Measurements from ENCODE around the gene SELENBP1.
"Not testable (repeated sequence)": the region's sequence is repeated elsewhere in the genome, so short reads cannot be mapped to it uniquely, and the experiment has no call there.

Gene SELENBP1

GRCh38 chr1:151393583-151393982 lies 21.1 kb upstream of the SELENBP1 start:
- Histone ChIP-seq H3K9me3 (no peaks in the 10 kb centered on the region), H3K27ac (no peak overlapping the region), H3K4me3 (no peak overlapping the region), H3K4me1 (no peaks in the 10 kb centered on the region), H3K36me3 (no peaks in the 10 kb centered on the region), H3K27me3 (no peaks in the 10 kb centered on the region)
- DNase-seq: no peak
- no peak for TF ChIP-seq CTCF (IDR thresholded peaks at IDR 0.05)
- intact Hi-C loops (cut with DNase I; ENCODE audit: low total_unique reads): loop anchor here (10.0 kb wide), 2 partner anchors 49 to 89 kb away; partner anchors contain the start of gene RFX5

GRCh38 chr1:151391079-151391563 lies 18.6 kb upstream of the SELENBP1 start:
- no peak for DNase-seq
- H3K27me3 ChIP-seq: no peaks in the 10 kb centered on the region
- H3K9me3 ChIP-seq: no peaks in the 10 kb centered on the region
- intact Hi-C loops (cut with DNase I; ENCODE audit: low total_unique reads): loop anchor here (10.0 kb wide), 2 partner anchors 46 to 86 kb away; partner anchors contain the start of gene RFX5
- no peak overlapping the region for H3K4me3 ChIP-seq
- H3K27ac ChIP-seq: no peak overlapping the region
- H3K36me3 ChIP-seq: no peaks in the 10 kb centered on the region
- H3K4me1 ChIP-seq: no peaks in the 10 kb centered on the region
- TF ChIP-seq CTCF (IDR thresholded peaks at IDR 0.05): no peak

GRCh38 chr1:151390221-151391078 lies 17.9 kb upstream of the SELENBP1 start:
- not testable (repeated sequence) for H3K4me3 ChIP-seq, H3K36me3 ChIP-seq, H3K4me1 ChIP-seq, H3K27ac ChIP-seq, H3K9me3 ChIP-seq, H3K27me3 ChIP-seq, DNase-seq
- intact Hi-C loops (cut with DNase I; ENCODE audit: low total_unique reads): loop anchor here (10.0 kb wide), 2 partner anchors 46 to 86 kb away; partner anchors contain the start of gene RFX5

GRCh38 chr1:151386002-151386401 lies 13.5 kb upstream of the SELENBP1 start:
- no peaks in the 10 kb centered on the region for H3K9me3 ChIP-seq
- DNase-seq: no peak
- no peaks in the 10 kb centered on the region for H3K4me1 ChIP-seq
- no peaks in the 10 kb centered on the region for H3K36me3 ChIP-seq
- no peak for TF ChIP-seq CTCF (IDR thresholded peaks at IDR 0.05)
- no peaks in the 10 kb centered on the region for H3K27me3 ChIP-seq
- no peak overlapping the region for H3K4me3 ChIP-seq
- intact Hi-C loops (cut with DNase I; ENCODE audit: low total_unique reads): no loop called here
- no peak overlapping the region for H3K27ac ChIP-seq

GRCh38 chr1:151384584-151384983 lies 12.1 kb upstream of the SELENBP1 start:
- DNase-seq: no peak
- intact Hi-C loops (cut with DNase I; ENCODE audit: low total_unique reads): no loop called here
- Histone ChIP-seq H3K27me3 (no peaks in the 10 kb centered on the region), H3K9me3 (no peaks in the 10 kb centered on the region), H3K4me1 (no peaks in the 10 kb centered on the region), H3K4me3 (no peak overlapping the region), H3K27ac (no peak overlapping the region), H3K36me3 (no peaks in the 10 kb centered on the region)
- no peak for TF ChIP-seq CTCF (IDR thresholded peaks at IDR 0.05)

GRCh38 chr1:151377150-151377884 lies 4.8 kb upstream of the SELENBP1 start:
- Histone ChIP-seq H3K36me3 (no peaks in the 10 kb centered on the region), H3K4me1 (peaks cover 0 to 15% (median 10%) of the 10 kb centered on the region in 4 donors), H3K4me3 (no peak overlapping the region), H3K9me3 (no peaks in the 10 kb centered on the region), H3K27me3 (no peaks in the 10 kb centered on the region), H3K27ac (no peak overlapping the region)
- no peak for TF ChIP-seq CTCF (IDR thresholded peaks at IDR 0.05)
- intact Hi-C loops (cut with DNase I; ENCODE audit: low total_unique reads): no loop called here
- no peak for DNase-seq

All from tibial artery (tissue), 4 donors.